ENCODE results near the gene SFSWAP. TPM values are rescaled to one million over a fixed set of nuclear protein-coding genes. Genes with fewer than 3 reads are reported as not detected.

SFSWAP gene
- total and polyA plus RNA-seq, 2 of the 13 experiments (the other 11 are each of a cell fraction or from before 2014, with no cell fraction given): 17.1 to 27.7 TPM

DNA sequence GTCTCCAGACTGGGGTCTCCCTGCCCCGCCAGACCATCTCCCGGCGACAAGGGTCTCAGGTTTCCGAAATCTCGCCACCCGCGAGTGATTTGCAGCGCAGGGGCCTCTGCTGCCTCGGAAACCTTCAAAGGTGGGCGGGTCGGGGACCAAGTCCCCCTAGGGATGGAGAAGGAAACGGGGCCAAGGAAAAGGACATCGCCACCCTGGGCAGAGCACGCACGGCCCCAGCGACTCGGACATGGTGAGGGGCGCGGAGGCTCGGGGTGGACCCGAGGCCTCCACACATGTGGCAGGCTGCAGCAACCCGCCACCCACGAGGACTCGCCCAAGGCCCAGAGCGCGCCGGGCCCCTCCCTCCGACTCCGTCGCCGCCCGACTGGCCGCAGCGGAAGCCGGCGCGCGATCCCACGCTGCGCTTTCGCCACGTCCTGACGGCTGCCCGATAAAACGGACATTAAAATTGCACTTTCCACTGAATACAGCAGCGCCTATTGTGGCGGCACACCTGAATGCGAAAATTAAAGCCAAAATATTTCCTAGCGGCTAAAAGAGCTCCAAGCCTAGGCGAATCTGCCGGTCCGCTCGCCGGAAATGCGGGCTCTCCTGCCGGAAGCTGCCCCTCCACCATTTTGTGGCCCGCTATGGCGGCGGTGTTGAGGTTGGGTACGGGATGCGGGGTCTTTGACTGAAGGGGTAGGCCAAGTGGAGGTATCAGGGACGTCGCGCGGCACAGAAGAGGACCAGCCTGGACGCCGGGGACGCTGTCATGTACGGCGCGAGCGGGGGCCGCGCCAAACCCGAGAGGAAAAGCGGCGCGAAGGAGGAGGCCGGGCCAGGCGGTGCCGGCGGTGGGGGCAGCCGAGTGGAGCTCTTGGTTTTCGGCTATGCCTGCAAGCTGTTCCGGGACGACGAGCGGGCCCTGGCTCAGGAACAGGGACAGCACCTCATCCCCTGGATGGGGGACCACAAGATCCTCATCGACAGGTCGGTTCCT lies at the start of gene SFSWAP (continued):
- peak; percentile 52; the same call in 1 of the 2 replicates for TF ChIP-seq ARID5B (CRISPR knock-in tag; IDR thresholded peaks at IDR 0.05)
- TF ChIP-seq CC2D1A (CRISPR knock-in tag; IDR thresholded peaks at IDR 0.05): no peak
- peak; percentile 31; the same call in 1 of the 2 replicates for TF ChIP-seq ATF2 (CRISPR knock-in tag; IDR thresholded peaks at IDR 0.05)
- peak; percentile 98 for TF ChIP-seq SIN3B (IDR thresholded peaks at IDR 0.05; ENCODE audit: low read length)
- no peak for TF ChIP-seq FOXC1 (CRISPR knock-in tag; IDR thresholded peaks at IDR 0.05; ENCODE audit: borderline replicate concordance)
- TF ChIP-seq, protein P1, sequence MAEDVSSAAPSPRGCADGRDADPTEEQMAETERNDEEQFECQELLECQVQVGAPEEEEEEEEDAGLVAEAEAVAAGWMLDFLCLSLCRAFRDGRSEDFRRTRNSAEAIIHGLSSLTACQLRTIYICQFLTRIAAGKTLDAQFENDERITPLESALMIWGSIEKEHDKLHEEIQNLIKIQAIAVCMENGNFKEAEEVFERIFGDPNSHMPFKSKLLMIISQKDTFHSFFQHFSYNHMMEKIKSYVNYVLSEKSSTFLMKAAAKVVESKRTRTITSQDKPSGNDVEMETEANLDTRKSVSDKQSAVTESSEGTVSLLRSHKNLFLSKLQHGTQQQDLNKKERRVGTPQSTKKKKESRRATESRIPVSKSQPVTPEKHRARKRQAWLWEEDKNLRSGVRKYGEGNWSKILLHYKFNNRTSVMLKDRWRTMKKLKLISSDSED (CRISPR knock-in tag; IDR thresholded peaks at IDR 0.05): no peak
- TF ChIP-seq ZNF543 (CRISPR knock-in tag; IDR thresholded peaks at IDR 0.05): peak; percentile 81
- no peak for TF ChIP-seq TOE1 (CRISPR knock-in tag; IDR thresholded peaks at IDR 0.05)
- TF ChIP-seq ZNF12 (CRISPR knock-in tag; IDR thresholded peaks at IDR 0.05): no peak; the same call in none of the 2 replicates
- TF ChIP-seq ZSCAN31 (CRISPR knock-in tag; IDR thresholded peaks at IDR 0.05; ENCODE audit: low read depth): peak; percentile 87
- no peak for TF ChIP-seq FOXM1 (CRISPR knock-in tag; IDR thresholded peaks at IDR 0.05)
- TF ChIP-seq BCL6 (CRISPR knock-in tag; IDR thresholded peaks at IDR 0.05): no peak
- TF ChIP-seq KLF16 (CRISPR knock-in tag; IDR thresholded peaks at IDR 0.05): peak in 1 of 2 experiments; percentile 77; a peak in 1 of 4 replicates
- peak; percentile 98 for TF ChIP-seq KLF12 (CRISPR knock-in tag; IDR thresholded peaks at IDR 0.05; ENCODE audit: borderline replicate concordance)
- no peak for TF ChIP-seq GZF1 (CRISPR knock-in tag; IDR thresholded peaks at IDR 0.05)
- TF ChIP-seq THAP7 (CRISPR knock-in tag; IDR thresholded peaks at IDR 0.05): no peak
- peak; percentile 68; the same call in 1 of the 2 replicates for TF ChIP-seq ZNF788 (CRISPR knock-in tag; IDR thresholded peaks at IDR 0.05; ENCODE audit: borderline replicate concordance)
- no peak for TF ChIP-seq REL (CRISPR knock-in tag; conservative IDR thresholded peaks at IDR 0.05)
- peak; percentile 54; the same call in 1 of the 2 replicates for TF ChIP-seq ZNF773 (CRISPR knock-in tag; IDR thresholded peaks at IDR 0.05; ENCODE audit: borderline replicate concordance)
- no peak for TF ChIP-seq TCF7L2 (IDR thresholded peaks at IDR 0.05; ENCODE audit: low read depth, low read length)
- TF ChIP-seq HOXA5 (CRISPR knock-in tag; IDR thresholded peaks at IDR 0.05): peak; percentile 89; the same call in 1 of the 2 replicates
- TF ChIP-seq HNRNPL (IDR thresholded peaks at IDR 0.05; ENCODE audit: low read depth, low read length): 0 out of 2 replicates have a peak, but pooled peaks have one; percentile 36
- TF ChIP-seq ARNTL (CRISPR knock-in tag; IDR thresholded peaks at IDR 0.05): no peak; the same call in 1 of the 2 replicates
